ENCODE results near the gene CCL13. TPM values are rescaled to one million over a fixed set of nuclear protein-coding genes. Genes with fewer than 3 reads are reported as not detected.
"Not testable (repeated sequence)": the region's sequence is repeated elsewhere in the genome, so short reads cannot be mapped to it uniquely, and the experiment has no call there.

Gene CCL13
- total RNA-seq, result 1 to 10 TPM; 4.6 to 6.4 TPM
- long read RNA-seq, result 0 reads

DNA sequence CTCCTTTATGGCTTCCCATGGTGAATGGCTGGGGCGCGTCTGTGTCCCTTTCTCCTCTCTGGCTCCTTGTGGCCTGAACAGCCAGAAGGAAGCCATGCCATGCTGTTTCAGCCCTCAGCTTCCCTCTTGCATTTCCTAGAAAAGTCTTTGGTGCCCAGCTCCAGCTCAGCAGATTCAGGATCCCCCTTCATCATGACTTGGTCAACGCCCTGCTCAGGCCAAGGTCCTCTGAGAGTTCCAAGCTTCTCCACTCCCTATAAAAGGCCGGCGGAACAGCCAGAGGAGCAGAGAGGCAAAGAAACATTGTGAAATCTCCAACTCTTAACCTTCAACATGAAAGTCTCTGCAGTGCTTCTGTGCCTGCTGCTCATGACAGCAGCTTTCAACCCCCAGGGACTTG, at the start of gene CCL13:
Gene CCL13 (plus strand): TSS at position 287 of the 400 bp plus-strand sequence. CDS start 47 bp downstream, at position 334.
- ATAC-seq (peak in 1 of 2 donors; percentile 34), DNase-seq (peak; percentile 33)
- intact Hi-C loops (cut with DNase I), result no loop called here

DNA sequence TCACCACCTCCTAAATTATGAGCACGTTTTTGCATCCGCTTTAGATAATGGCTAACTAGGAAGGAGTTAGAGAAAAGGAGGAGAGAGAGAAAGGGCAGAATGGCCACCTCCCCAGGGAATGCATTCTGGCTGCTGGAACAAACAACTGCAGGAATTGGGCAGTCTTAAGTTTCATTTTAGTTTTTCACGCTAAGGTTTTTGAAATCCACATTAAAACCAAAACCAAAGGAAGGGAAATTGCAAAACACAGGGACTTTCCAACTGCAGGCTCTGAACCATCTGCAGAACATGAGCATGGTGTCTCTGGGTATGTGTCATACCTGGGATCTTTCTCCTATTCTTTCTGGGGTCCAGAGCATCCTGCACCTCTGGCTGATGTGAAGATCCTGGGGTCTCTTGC, 49.2 kb upstream of the CCL13 start:
- peak; percentile 15 to 55 for ATAC-seq
- DNase-seq, result peak; percentile 41
- intact Hi-C loops (cut with DNase I), result loop anchor here (2.0 to 5.0 kb wide), 3 partner anchors 55 to 106 kb away; partner anchors contain the start of gene CCL1 (in 1 of the 2)

DNA sequence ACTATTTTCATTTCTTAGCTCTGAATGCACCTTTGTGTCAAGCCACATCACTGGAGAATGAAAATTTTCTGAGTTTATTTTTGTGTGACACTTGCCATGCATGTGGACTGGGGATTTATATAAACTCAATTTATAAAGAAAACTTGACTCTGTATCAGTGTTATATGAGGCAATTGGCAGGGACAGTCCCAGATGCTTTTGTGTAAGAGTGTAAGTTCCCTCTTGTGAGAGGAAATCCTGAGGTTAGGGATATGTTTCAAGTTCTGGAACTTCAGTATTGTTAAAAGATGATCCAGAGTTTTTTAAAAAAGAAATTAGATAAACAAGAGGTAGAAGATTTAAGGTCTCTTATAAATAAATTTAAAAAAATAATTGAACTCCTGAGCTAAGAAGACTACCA, 47.9 kb upstream of the CCL13 start:
- intact Hi-C loops (cut with DNase I), result loop anchor here in 1 of 2 donors (5.0 kb wide), 2 partner anchors 54 to 61 kb away; partner anchors contain the start of gene CCL1
- DNase-seq, result no peak
- ATAC-seq, result no peak

DNA sequence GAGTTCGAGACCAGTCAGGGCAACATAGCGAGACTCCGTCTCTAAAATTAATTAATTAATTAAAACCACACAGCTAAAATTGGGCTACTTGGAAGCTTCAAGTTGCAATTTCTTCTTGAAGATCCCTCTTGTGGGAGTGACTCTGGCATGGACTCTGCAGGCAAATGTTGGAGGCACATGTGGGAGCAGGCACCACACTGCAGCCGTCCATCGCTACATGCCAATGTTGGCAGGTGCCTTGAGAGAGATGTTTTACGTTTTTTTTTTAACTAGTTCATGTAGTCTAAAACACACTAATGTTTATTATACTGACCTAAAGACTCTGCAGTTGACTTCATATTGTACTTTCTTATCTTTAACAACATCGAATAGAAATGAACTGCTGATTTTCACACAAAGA, 45.0 kb upstream of the CCL13 start:
- ATAC-seq (no peak), DNase-seq (no peak)
- intact Hi-C loops (cut with DNase I), result no loop called here

DNA sequence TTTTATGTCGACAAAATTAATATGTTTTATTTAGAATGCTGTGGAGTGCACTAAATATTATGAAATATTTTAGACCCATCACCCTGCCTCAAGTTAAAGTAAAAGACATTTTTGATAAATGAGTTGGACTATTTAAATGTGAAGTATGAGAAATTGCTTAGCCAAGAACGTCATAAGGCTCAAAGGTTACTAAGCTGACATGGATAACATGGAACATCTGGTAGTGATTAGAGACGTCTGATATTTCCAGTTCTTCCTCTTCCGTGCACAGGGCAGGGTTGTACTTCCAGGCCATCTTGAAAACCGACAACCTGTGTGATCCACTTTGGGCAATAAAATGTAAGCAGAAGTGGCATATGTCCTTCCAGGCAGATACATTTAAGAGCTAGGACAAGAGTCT, 44.2 kb upstream of the CCL13 start:
- ATAC-seq (peak; percentile 70 to 88), DNase-seq (no peak)
- intact Hi-C loops (cut with DNase I), result no loop called here

DNA sequence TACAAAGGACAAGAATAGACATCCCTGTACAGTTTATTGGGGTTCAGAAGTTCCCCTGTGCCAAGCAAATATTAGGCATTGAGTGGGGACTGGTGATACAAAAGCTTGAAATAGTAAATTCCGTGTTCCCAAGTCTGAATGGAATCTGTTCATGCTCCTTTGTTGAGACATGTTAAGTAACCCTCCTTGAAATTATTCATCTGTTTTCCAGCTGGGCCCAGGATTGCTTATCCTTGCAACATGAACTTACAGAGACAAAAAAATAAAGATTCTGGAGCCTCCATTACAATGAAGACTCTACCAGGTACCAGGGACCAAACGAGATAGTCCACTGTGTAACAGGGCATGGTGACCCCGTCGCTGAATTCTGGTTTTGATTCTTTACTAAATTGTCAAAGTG, 43.1 kb upstream of the CCL13 start:
- intact Hi-C loops (cut with DNase I), result no loop called here
- ATAC-seq, result peak in 1 of 2 donors; percentile 59

DNA sequence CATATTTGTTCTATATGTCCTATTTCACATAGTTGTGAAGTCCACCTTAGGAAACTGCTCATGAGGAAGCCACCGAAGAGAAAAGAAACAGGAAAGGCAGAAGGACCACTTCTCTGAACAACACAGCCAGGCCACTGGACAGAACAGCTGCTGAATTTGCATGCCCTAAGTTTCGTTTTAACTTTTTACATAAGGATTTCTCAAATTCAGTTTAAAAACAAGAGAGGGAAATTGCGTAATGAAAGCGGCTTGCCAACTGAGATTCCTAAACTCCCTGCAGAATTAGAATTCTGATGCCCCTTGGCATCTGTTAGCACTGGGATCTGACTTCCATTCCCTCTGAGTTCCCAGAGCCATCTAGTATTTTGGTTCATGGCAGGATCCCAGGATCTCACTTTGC, 42.0 kb upstream of the CCL13 start:
- intact Hi-C loops (cut with DNase I), result no loop called here
- ATAC-seq (peak; percentile 57 to 89), DNase-seq (peak; percentile 26)

More for the DNA sequence above, 43.1 kb upstream of the CCL13 start:
- no peak for DNase-seq

DNA sequence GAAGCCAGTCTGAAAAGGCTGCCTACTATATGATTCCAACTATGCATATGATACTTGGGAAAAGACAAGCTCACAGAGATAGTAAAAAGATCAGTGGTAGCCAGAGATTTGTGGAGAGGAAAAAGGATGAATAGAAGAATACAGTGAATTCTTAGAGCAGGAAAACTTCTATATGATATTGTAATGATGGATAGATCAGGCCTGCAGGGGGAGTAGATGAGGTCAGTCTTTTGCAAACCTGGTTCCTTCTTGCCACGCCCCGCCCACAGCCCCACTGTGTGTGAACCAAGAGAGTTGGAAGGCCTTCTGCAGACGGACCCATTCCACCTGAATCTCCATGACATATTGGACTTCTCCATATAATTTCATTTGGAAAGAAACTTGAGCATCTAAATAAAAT, 37.8 kb upstream of the CCL13 start:
- ATAC-seq (no peak), DNase-seq (no peak)
- intact Hi-C loops (cut with DNase I), result no loop called here

DNA sequence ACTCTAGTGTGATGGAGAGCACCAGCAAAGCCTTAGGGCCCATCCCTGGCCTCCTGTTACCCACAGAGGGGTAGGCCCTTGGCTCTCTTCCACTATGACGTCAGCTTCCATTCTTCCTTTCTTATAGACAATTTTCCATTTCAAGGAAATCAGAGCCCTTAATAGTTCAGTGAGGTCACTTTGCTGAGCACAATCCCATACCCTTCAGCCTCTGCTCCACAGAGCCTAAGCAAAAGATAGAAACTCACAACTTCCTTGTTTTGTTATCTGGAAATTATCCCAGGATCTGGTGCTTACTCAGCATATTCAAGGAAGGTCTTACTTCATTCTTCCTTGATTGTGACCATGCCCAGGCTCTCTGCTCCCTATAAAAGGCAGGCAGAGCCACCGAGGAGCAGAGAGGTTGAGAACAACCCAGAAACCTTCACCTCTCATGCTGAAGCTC, 37.2 kb upstream of the CCL13 start, which contains the start of gene CCL8:
Gene CCL8 (plus strand): TSS at position 397 of the 445 bp plus-strand sequence. CDS start 67 bp downstream, outside the sequence.
- intact Hi-C loops (cut with DNase I), result no loop called here
- DNase-seq (no peak), ATAC-seq (peak; percentile 50 to 62)

DNA sequence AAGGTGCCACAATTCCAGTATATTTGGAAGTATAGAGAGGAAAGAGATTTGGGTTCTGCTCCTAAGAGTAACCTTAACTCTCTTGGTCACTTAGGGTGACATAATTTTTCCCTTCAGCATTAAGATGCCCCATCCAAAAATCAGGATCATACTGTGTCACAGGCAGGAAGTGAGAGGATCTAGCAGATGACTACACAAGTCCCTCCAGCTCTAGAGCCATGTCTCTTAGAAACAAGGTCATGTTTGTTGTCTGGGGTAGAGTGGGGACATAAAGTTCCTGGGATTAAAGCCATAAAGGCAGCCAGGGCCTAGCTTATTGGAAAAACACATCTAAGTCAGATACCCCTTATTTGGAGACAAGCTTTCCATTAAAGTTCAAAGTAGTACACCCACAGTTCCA, 34.3 kb upstream of the CCL13 start:
- peak; percentile 53 to 58 for ATAC-seq
- intact Hi-C loops (cut with DNase I), result no loop called here
- no peak for DNase-seq

DNA sequence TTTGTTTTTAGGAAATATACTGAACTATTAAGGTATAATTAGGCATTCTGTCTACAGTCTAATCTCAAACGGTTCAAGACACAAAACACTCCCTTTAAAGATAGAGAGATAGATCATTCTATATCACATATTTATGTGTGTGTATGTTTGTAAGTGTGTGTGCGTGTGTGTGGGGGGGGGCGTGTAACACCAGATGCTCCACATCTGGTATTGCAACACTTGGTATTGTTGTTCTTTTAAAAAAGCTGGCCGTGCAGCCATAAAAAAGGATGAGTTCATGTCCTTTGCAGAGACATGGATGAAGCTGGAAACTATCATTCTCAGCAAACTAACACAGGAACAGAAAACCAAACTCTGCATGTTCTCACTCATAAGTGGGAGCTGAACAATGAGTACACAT, 28.7 kb upstream of the CCL13 start:
- ATAC-seq; DNase-seq; intact Hi-C loops (cut with DNase I): not testable (repeated sequence)

DNA sequence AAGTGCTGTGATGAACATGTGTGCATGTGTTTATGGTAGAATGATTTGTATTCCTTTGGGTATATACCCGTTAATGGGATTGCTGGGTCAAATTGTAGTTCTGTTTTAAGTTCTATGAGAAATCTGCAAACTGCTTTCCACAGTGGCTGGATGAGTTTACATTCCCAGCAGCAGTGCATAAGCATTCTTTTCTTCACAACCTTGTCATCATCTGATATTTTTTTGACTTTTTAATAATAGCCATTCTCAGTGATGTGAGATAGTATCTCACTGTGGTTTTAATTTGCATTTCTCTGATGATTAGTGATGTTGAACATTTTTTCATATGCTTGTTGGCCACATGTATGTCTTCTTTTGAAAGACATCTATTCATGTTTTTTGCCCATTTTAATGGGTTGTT, 18.6 kb upstream of the CCL13 start:
- no peak for DNase-seq
- intact Hi-C loops (cut with DNase I), result no loop called here
- ATAC-seq, result no peak

DNA sequence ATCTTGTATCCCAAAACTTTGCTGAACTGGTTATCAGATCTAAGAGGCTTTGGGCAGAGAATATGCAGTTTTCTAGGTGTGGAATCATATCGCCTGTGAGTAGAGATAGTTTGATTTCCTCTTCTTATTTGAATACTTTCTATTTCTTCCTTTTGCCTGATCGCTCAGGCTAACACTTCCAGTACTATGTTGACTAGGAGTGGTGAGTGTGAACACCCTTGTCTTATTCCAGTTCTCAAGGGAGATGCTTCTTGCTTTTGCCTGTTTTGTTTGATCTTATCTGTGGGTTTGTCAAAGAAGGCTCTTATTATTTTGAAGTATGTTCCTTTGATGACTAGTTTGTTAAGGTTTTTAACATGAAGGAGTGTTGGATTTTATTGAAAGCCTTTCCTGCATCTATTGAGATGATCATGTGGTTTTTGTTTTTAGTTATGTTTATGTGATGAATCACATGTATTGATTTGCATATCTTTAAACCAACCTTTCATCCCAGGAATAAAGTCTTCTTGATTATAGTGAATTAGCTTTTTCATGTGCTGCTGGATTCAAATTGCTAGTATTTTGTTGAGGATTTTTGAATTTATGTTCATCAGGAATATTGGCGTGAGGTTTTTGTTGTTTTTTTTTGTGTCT, 17.0 kb upstream of the CCL13 start:
- intact Hi-C loops (cut with DNase I), result no loop called here
- DNase-seq, result no peak
- ATAC-seq, result no peak

DNA sequence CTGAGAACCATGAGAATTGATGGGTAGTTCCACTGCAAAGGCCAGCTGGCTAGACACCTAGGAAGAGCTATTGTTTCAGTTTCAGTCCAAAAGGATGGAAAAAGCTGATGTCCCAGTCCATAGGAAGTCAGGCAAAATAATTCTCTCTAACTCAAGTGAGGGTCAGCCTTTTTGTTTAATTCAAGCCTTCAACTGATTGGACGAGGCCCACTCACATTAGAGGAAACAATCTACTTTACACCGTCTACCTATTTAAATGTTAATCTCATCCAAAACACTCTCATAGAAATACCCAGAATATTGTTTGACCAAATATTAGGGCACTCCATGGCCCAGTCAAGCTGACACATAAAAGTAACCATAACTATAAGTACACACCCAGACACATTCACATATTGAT, 14.4 kb upstream of the CCL13 start:
- intact Hi-C loops (cut with DNase I), result no loop called here
- no peak for DNase-seq
- ATAC-seq, result no peak

DNA sequence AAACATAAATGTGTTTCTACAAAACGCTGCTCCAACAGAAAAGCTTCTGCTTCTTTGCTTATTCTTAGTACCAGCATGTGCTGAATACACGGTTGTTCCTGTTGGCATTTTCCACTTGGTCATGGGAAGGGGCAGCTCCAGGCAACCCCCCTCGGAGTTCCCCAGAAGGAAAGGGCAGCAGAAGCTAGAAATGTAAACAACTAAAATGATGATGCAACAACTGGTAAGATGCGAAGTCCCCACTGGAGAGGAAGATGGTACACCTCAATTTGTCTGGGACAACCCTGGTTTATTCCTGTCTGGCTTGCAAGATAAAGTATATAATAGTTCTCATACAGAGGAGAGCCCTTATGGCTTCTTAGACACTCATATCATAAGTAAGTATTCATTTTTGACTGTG, 9.2 kb upstream of the CCL13 start:
- intact Hi-C loops (cut with DNase I), result no loop called here
- ATAC-seq (no peak), DNase-seq (no peak)

DNA sequence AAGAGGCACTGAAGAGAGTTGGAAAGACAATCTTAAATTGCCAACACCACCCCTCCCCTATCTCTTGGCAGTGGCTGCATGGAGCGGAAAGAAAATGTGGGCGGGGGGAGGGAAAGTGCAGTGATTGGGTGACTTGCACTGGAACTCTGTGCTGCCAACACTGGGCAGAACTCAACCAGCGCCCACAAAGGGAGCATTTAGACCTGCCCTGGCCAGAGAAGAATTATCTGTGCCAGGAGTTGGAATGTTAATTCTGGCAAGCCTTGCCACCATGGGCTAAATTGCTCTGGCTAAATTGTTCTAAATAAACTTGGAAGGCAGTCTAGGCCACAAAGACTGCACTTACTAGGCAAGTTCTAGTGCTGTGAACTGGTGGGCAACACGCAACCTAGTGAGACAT, 6.5 kb upstream of the CCL13 start:
- ATAC-seq, result no peak
- intact Hi-C loops (cut with DNase I), result no loop called here
- DNase-seq, result no peak

DNA sequence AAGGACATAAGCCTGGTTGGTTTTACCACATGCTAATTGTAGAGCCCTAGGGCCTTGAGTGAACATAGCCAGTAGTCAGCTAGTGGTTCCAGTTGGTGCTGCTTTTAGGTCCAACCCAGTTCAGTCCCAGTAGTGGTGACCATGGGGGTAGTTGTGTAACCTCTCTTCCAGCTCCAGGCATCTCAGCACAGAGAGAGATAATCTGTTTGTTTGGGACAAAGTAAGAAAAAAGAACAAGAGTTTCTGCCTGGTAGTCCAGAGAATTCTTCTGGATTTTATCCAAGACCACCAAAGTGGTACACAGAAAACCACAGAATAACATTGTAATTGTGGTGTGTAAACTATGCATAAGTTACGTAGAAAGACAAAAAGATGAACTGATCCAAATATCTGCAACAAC, 5.2 kb upstream of the CCL13 start:
- DNase-seq (no peak), ATAC-seq (no peak)
- intact Hi-C loops (cut with DNase I), result no loop called here

DNA sequence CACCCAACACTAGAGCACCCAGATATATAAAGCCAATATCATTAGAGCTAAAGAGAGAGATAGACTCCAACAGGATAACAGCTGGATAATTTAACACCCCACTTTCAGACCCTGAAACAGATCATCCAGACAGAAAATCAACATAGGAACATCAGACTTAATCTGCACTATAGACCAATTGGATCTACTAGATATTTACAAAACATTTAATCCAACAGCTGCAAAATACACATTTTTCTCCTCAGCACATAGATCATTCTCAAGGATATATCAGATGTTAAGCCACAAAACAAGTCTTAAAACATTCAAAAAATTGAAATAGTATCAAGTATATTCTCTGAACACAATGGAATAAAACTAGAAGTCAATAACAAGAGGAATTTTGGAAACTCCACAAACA, 4.1 kb upstream of the CCL13 start:
- intact Hi-C loops (cut with DNase I), result no loop called here
- ATAC-seq (no peak), DNase-seq (no peak)

DNA sequence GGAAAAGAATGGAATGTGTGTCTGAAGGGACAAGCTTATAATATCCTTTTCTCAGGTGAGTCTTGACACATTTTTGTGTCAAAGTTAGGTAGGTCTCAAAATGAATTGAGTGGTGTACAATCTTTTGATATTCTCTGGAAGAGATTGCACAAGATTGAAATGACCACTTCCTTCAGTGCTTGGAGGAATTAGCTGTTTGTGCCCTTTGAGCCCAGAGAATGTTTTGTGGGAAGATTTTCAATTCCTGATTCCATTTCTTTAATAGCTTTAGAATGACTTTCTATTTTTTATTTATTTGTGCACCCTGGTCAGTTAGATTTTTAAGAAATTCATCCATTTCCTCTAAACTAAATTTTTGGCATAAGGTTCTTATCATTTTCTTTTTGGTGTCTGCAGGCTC, 1.6 kb upstream of the CCL13 start:
- ATAC-seq, result no peak
- intact Hi-C loops (cut with DNase I), result no loop called here

DNA sequence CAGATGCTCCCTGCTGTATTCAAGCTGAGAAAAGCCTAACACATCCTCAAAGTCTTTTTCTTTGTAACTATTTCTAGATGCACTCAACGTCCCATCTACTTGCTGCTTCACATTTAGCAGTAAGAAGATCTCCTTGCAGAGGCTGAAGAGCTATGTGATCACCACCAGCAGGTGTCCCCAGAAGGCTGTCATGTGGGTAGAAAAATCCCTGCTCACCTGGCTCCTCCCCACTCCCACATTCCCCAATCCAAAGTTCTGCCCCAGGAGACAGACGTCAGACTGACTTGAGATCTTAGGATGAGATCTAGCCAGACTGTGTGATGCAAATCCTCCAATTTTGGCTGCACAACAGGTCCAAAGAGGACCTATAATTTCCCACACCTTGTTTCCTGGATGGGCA, 1.1 kb downstream of the CCL13 start:
- intact Hi-C loops (cut with DNase I), result no loop called here
- no peak for ATAC-seq
- DNase-seq, result no peak

More for the DNA sequence above, 1.6 kb upstream of the CCL13 start:
- no peak for DNase-seq

DNA sequence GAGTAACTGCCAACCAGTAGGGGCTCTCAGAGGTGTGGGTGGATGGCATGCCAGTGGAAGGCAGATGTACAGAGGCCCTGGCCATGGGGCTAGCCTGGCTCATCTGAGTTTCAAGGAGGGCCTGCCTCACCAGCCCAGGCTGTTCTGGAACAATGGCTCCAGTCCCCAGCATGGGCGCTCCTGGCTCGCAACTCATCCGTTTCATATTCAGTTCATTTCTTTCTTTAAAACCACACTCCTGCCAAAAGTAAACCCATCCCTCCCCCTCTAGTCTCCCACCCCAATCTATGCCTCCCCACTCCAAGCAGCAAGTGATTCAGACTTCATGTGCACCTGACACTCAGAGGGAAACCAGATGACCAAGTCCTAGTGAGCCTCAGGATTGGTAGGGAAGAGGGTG, 2.4 kb downstream of the CCL13 start:
- intact Hi-C loops (cut with DNase I), result no loop called here
- DNase-seq, result no peak

More for the DNA sequence above, 2.4 kb downstream of the CCL13 start:
- no peak for ATAC-seq

All from left cardiac atrium (tissue), 4 donors.